ENCODE data around the gene TMEM203. TPM values are rescaled to one million over a fixed set of nuclear protein-coding genes. Genes with fewer than 3 reads are reported as not detected.

The TMEM203 gene, protein sequence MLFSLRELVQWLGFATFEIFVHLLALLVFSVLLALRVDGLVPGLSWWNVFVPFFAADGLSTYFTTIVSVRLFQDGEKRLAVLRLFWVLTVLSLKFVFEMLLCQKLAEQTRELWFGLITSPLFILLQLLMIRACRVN
- 32.1 and 32.8 TPM in 2 replicates for total RNA-seq

GRCh38 chr9:137205126-137206069 lies at the start of gene TMEM203, which contains the start of gene NDOR1:
Gene TMEM203 (minus strand): TSS chr9:137205648. CDS start chr9:137205414, 234 bp downstream.
Gene NDOR1 (plus strand): TSS chr9:137205700. CDS start chr9:137205778, 78 bp downstream.

DNA sequence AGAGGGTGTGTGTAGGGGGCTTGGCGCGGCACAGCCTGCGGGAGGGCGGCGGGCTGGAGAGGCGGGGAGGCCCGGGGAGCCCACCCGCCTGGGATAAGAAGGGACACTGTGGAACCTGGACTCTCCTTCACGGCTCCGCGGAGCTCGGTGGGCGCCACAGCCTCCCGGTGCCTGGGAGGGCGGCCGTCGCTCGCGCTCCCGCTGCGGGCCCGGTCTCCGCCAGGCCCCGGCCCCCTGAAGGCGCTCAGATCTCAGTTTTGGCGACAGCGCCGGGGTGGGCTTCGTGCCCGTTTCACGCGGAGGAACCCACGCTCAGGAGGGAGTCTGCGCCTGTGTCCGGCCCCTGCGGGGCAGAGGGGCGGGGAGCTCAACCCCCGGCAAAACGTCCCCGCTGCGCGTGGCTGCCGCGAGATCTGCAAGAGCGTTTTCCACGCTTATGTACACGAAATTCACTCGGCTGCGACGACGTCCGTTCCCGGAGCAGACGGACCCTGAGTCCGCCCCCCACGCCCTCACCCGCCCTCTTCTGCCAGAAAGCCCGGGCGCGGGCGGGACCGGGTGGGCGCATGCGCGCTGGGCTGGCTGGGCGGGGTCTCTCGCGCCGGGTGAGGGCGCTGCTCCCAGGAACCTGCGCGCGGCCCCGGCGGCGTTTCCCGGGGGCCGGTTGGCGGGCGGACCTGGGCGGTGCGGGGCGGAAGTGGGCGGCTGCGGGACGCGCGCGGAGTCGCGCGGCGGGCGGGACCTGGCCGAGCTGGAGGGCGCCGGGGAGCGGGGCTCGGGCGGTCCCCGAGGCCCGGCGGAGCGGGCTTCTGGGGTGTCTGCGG lies 49.4 kb upstream of the TMEM203 start, which contains the start of gene NELFB:
Gene NELFB (plus strand): TSS at position 704 of the 824 bp plus-strand sequence.

DNA sequence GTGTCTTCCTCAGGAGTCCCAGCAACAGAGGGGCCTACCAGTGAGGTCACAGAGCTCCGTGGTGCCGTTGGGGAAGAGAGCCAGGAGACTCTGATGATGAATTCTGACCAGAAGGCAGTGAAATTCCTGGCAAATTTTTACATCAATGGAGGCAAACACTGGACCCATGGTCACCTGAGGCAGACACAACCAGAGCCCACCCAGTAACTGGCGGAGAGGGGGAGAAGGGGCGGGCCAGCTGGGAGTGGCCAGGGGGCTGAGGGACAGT lies 45.7 kb upstream of the TMEM203 start, which contains the start of gene STPG3:
Gene STPG3 (plus strand): TSS at position 93 of the 268 bp plus-strand sequence. CDS start 1 bp downstream, at position 94.

DNA sequence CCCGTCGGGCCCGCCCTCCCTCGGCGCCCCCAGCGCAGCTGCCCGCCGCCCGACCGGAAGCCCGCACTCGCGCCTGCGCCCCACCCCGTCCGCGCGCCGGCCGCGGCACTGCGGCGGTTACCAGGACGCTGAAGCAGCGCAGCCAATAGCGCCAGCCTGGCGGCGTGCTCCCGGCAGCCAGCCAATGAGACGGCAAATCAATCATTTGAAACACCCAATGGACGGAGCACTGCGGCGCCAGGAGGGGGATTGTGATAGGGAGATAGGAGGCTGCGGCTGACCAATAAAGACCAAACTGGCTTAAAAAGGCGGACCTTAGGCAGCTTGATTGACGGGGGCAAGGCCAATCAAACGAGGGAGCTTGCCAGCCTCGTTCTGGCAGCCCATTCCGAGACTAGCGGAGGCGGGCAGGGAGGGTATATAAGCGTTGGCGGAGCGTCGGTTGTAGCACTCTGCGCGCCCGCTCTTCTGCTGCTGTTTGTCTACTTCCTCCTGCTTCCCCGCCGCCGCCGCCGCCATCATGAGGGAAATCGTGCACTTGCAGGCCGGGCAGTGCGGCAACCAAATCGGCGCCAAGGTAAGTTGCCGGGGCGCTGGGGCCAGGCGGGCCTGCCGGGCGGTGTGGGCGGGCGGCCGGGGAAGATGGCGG lies 35.5 kb upstream of the TMEM203 start, which contains the start of gene TUBB4B:
Gene TUBB4B (plus strand): TSS at position 447 of the 649 bp plus-strand sequence. CDS start 74 bp downstream, at position 521.

DNA sequence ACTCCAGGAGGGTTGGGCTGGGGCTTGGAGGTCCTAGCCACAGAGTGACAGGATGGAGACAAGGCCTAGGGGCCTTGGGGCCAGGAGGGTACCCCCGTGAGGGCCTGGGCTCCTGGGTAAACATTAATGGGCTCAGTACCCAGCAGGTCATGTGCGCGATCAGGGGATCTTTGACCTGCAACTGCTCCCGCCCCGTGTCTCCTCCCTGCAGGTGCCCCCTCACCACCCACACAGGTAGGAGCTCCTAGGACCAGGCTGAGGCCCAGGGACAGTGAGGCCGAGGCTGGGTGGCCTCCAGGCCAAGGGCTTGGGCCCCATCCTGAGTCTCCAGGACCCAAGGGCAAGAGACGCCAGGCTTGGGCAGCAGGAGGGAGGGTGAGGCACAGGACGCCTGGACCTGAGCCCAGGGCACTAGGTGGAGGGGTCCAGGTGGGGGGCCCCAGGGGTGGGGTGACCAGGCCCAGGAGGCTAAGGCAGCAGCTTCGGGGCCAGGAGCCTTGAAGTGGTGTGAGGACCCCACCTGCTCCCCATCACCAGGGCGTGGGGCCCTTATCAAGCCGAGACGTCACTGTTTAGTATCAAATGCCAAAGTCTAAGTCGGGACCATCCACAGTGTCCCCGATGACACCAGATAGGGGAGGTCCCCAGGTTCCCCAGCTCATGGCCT lies 25.4 kb upstream of the TMEM203 start, which contains the start of gene SLC34A3:
Gene SLC34A3 (plus strand): TSS at position 197 of the 667 bp plus-strand sequence. CDS start 802 bp downstream, outside the sequence.

GRCh38 chr9:137227054-137227852 lies 21.8 kb upstream of the TMEM203 start, which contains the start of gene RNF224:
Gene RNF224 (plus strand): TSS chr9:137227502. CDS start chr9:137228336, 834 bp downstream.

DNA sequence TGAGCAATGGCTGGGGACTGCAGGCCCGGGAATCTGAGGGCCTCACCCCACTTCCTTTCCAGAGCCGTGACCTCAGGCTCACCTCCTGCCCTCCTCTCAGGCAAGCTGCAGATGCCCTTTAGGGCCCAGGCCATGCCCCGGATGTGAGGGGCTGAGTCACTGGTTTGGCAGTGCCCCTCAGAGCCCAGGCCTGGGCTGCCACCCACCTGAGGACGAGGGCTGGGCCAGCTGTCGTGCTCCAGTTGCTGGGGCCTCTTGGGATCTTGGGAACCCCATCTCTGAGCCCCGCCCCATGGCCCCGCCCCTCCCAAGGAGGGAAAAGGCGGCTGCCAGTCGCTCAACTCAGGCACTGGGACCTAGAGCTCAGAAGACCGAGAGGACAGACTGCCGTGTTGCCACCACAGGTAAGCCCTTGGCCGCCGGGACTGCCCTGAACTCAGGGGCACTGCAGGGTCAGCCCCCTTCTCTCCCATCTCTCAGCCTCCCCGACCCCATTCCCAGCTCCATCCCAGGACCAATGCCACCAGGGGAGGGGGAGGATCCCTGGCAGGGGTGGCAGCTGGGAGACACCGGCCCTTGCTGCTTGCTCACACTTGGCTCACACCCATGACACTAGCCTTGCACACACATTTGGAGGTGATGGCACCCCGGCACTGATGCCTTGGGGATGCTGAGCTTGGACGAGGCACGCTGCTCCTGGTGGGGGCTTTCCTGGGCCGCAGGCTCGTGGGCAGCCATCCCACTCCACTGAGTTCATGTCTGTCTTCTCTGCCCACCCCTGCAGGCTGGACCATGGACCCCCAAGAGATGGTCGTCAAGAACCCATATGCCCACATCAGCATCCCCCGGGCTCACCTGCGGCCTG lies 19.6 kb upstream of the TMEM203 start, which contains the start of gene CYSRT1:
Gene CYSRT1 (plus strand): TSS at position 345 of the 865 bp plus-strand sequence. CDS start 448 bp downstream, at position 793.

DNA sequence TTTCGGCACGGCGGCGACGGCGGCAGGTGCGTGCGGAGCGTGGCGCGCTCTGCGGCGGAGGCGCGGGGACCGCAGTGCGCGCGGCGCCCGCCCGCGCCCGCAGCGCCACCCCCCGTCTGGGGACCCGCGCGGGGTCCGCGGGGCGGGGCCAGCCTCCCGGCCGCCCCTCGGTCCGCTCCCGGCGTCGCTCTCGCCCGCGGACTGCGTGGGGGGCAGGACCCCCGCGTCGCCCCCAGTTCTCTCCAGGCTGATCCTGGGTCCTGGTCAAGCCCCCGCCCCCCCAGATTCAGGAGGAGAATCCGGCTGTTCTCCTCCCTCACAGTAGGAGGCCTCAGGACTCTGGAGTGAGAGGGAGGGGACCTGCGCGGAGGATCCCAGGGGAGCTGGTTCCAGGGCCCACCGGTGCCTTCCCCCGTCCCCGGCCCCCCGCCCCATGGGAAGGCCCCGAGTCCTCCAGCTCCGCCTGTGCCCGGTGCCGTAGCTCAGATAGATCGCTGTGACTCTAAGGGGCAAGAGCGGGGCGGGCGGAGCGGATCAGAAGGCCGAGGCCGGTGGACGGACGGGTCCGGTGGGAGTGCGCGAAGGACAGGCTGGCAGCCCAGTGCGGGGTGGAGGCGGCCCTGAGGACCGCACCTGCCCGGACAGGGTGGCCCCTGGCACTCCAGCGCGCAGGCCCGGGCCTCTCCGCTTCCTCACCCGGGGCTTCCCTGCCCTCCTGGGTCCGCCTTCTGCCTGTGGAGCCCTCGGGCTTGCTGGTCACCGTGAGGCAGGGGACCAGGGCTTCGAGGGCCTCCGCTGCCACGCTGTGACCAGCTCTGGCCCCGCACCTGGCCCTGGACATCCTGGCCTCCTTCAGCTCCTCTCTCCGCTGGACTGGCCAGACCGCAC lies 17.0 kb upstream of the TMEM203 start, which contains the start of gene RNF208:
Gene RNF208 (minus strand): TSS at position 51 of the 888 bp plus-strand sequence. CDS start 1,028 bp downstream, outside the sequence.

DNA sequence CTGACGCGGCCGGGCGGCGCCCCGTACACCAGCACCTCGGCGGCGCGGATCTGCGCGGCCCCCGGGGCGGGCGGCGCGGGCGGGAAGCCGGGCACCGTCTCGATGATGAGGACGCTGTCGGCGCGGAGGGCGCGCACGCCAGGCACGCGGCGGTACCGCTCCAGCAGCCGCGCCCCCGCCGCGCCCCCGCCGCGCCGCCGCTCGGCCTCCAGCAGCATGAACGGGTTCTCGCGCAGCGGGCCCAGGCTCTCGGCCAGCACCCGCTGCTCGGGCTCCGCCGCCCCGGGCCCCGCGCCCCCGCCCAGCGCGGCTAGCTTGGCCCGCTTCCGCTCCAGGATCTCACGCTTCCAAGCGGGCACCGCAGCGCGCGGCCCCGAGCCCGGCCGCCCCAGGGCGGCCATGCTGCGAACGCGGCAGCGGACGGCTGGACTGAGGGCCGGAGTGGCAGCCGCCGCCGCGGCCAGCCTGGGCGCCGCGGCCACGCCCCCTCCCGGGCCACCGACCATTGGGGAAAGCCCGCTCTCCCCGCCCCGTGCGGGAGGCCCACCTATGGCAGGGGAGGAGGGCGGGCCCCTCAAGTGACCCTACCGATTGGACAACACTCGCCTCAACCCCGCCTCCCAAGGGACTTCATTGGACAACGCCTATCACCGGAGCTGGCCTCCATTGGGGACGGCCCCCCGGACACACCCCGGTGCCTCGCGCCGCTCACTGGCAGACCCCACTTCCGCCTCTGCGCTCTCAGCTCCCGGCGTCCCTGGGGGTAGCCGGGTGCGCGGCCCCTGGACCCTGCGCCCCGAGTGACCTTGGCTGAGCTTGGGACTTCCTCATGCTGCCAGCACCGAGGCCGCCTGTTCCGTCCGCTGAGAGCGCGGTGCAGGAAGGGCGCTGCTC lies 4.9 kb downstream of the TMEM203 start, which contains the start of gene TPRN:
Gene TPRN (minus strand): TSS at position 431 of the 894 bp plus-strand sequence. CDS start 30 bp downstream, at position 401.

DNA sequence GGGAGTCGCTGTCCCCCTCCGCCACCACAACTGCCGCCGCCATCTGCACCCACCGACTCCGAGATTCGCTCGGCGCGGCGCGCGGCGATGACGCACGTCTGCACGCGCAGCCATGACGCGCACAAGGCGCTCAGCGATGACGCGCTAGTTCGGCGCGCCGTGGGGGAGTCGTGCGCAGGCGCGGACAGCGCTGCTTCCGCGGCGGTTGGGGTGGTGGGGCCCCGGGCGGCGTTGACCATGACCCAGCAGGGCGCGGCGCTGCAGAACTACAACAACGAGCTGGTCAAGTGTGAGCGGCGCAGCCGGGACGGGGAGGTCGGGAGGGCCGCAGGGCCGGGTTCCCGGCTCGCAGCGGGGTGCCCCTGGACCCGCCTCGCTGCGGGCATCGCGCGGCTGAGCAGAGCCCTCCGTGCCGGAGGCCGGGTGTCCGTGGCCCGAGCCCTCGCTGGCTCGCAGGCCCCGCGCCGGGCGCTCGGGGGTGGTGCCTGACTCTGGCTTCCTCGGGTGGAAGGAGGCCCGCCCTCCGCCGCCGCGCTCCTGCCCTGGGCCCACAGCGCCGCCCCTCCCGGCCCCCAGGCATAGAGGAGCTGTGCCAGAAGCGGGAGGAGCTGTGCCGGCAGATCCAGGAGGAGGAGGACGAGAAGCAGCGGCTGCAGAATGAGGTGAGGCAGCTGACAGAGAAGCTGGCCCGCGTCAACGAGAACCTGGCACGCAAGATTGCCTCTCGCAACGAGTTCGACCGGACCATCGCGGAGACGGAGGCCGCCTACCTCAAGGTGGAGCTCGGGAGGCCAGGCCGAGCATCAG lies 16.8 kb downstream of the TMEM203 start, which contains the start of the genes ANAPC2 and SSNA1:
Gene ANAPC2 (minus strand): TSS at position 71 of the 807 bp plus-strand sequence. CDS start 28 bp downstream, at position 43.
Gene SSNA1 (plus strand): TSS at position 187 of the 807 bp plus-strand sequence. CDS start 51 bp downstream, at position 238.

DNA sequence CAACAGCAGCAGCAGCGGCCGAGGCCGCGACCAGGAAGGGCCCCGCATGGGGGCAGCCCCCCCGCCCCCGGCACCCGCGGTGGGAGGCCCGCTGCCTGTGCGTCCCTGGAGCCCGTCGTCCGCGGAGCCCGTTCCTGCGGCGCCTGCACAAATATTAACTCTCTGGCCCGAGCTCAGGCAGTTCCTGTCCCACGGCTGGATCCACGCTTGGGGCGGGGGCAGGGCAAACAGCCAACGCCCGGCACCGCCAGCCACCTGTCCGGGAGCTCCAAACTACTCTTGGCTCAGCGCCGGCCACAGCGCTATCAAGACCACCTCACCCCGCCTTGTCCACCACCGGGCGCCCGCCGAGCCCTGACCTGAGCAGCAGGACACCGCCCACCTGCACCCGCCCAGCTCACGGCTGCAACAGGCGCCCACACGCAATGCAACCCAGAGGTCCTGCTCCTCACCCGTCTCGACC lies 35.5 kb downstream of the TMEM203 start, which contains the start of gene LRRC26:
Gene LRRC26 (minus strand): TSS at position 156 of the 463 bp plus-strand sequence. CDS start 108 bp downstream, at position 48.

